Endometrial microvascular endothelial cells (primary cell): ENCODE measurements around the gene HBQ1. TPM values are rescaled to one million over a fixed set of nuclear protein-coding genes. Genes with fewer than 3 reads are reported as not detected.
"Not testable (repeated sequence)": the region's sequence is repeated elsewhere in the genome, so short reads cannot be mapped to it uniquely, and the experiment has no call there.

Experiments
- in situ Hi-C: cut with HindIII; loops from 2 replicates; pipeline ENCODE4 v1.10.0; 2017; ENCODE audit warnings: low sequenced_read_pairs, low pct_unique_long_range_greater_than_20kb; ENCODE audit errors: inconsistent ontology term
- total RNA-seq: library from RNA; depleted of rRNA; stranded (reverse); fragments of >200 nt; gene quantifications from one replicate; pipeline ENCODE4 v1.2.3, GENCODE V29; 2015; ENCODE audit errors: inconsistent ontology term

Gene HBQ1
- total RNA-seq, 1 donor from 2014 or later: not detected

DNA sequence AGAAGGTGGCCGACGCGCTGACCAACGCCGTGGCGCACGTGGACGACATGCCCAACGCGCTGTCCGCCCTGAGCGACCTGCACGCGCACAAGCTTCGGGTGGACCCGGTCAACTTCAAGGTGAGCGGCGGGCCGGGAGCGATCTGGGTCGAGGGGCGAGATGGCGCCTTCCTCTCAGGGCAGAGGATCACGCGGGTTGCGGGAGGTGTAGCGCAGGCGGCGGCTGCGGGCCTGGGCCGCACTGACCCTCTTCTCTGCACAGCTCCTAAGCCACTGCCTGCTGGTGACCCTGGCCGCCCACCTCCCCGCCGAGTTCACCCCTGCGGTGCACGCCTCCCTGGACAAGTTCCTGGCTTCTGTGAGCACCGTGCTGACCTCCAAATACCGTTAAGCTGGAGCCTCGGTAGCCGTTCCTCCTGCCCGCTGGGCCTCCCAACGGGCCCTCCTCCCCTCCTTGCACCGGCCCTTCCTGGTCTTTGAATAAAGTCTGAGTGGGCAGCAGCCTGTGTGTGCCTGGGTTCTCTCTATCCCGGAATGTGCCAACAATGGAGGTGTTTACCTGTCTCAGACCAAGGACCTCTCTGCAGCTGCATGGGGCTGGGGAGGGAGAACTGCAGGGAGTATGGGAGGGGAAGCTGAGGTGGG lies 6.9 kb upstream of the HBQ1 start:
- in situ Hi-C loops: not testable (repeated sequence)

DNA sequence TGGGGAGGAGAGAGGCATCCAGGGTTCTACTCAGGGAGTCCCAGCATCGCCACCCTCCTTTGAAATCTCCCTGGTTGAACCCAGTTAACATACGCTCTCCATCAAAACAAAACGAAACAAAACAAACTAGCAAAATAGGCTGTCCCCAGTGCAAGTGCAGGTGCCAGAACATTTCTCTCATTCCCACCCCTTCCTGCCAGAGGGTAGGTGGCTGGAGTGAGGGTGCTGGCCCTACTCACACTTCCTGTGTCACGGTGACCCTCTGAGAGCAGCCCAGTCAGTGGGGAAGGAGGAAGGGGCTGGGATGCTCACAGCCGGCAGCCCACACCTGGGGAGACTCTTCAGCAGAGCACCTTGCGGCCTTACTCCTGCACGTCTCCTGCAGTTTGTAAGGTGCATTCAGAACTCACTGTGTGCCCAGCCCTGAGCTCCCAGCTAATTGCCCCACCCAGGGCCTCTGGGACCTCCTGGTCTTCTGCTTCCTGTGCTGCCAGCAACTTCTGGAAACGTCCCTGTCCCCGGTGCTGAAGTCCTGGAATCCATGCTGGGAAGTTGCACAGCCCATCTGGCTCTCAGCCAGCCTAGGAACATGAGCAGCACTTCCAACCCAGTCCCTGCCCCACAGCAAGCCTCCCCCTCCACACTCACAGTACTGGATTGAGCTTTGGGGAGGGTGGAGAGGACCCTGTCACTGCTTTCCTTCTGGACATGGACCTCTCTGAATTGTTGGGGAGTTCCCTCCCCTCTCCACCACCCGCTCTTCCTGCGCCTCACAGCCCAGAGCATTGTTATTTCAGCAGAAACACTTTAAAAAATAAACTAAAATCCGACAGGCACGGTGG lies 6.1 kb upstream of the HBQ1 start:
- in situ Hi-C loops: not testable (repeated sequence)

GRCh38 chr16:175011-175949 lies 5.0 kb upstream of the HBQ1 start:
- in situ Hi-C loops: no loop called here

DNA sequence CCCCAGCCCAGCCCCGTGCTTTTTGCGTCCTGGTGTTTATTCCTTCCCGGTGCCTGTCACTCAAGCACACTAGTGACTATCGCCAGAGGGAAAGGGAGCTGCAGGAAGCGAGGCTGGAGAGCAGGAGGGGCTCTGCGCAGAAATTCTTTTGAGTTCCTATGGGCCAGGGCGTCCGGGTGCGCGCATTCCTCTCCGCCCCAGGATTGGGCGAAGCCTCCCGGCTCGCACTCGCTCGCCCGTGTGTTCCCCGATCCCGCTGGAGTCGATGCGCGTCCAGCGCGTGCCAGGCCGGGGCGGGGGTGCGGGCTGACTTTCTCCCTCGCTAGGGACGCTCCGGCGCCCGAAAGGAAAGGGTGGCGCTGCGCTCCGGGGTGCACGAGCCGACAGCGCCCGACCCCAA lies 4.3 kb upstream of the HBQ1 start:
- in situ Hi-C loops: not testable (repeated sequence)

DNA sequence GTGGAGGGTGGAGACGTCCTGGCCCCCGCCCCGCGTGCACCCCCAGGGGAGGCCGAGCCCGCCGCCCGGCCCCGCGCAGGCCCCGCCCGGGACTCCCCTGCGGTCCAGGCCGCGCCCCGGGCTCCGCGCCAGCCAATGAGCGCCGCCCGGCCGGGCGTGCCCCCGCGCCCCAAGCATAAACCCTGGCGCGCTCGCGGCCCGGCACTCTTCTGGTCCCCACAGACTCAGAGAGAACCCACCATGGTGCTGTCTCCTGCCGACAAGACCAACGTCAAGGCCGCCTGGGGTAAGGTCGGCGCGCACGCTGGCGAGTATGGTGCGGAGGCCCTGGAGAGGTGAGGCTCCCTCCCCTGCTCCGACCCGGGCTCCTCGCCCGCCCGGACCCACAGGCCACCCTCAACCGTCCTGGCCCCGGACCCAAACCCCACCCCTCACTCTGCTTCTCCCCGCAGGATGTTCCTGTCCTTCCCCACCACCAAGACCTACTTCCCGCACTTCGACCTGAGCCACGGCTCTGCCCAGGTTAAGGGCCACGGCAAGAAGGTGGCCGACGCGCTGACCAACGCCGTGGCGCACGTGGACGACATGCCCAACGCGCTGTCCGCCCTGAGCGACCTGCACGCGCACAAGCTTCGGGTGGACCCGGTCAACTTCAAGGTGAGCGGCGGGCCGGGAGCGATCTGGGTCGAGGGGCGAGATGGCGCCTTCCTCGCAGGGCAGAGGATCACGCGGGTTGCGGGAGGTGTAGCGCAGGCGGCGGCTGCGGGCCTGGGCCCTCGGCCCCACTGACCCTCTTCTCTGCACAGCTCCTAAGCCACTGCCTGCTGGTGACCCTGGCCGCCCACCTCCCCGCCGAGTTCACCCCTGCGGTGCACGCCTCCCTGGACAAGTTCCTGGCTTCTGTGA lies 3.5 kb upstream of the HBQ1 start, which contains the start of gene HBA1:
Gene HBA1, plus strand, starts transcription at position 204 of the 906 bp plus-strand sequence. Its CDS starts 37 bp downstream, at position 241.
- in situ Hi-C loops: not testable (repeated sequence)

DNA sequence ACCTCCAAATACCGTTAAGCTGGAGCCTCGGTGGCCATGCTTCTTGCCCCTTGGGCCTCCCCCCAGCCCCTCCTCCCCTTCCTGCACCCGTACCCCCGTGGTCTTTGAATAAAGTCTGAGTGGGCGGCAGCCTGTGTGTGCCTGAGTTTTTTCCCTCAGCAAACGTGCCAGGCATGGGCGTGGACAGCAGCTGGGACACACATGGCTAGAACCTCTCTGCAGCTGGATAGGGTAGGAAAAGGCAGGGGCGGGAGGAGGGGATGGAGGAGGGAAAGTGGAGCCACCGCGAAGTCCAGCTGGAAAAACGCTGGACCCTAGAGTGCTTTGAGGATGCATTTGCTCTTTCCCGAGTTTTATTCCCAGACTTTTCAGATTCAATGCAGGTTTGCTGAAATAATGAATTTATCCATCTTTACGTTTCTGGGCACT lies 2.9 kb upstream of the HBQ1 start:
- in situ Hi-C loops: no loop called here

GRCh38 chr16:177981-178667 lies 2.1 kb upstream of the HBQ1 start:
- in situ Hi-C loops: no loop called here

DNA sequence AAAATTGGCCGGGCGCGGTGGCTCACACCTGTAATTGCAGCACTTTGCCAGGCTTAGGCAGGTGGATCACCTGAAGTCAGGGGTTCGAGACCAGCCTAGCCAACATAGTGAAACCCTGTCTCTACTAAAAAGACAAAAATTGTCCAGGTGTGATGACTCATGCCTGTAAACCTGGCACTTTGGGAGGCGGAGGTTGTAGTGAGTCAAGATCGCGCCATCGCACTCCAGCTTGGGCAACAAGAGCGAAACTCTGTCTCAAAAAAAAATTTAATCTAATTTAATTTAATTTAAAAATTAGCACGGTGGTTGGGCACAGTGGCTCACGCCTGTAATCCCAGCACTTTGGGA lies 1.6 kb upstream of the HBQ1 start:
- in situ Hi-C loops: no loop called here

- in situ Hi-C loops: no loop called here
Observed at GRCh38 chr16:179211-180092, 807 bp upstream of the HBQ1 start.

DNA sequence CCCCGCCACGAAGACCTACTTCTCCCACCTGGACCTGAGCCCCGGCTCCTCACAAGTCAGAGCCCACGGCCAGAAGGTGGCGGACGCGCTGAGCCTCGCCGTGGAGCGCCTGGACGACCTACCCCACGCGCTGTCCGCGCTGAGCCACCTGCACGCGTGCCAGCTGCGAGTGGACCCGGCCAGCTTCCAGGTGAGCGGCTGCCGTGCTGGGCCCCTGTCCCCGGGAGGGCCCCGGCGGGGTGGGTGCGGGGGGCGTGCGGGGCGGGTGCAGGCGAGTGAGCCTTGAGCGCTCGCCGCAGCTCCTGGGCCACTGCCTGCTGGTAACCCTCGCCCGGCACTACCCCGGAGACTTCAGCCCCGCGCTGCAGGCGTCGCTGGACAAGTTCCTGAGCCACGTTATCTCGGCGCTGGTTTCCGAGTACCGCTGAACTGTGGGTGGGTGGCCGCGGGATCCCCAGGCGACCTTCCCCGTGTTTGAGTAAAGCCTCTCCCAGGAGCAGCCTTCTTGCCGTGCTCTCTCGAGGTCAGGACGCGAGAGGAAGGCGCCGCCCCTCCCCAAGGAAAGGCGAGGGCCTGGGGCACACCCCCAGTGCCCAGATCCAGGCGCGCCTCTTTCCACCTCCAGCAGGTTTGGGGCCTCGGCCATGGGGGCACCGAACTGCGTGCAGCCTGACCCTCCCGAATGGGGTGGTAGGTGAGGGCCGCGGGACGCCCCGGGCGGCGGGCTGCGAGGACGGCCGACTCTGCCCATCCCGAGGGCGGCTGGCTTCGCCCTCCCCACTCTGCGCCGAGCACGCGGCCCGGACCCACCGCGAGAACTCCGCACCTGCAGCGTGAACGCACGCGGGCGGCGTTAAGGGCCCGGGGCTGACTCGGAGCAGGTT lies 664 bp downstream of the HBQ1 start:
- in situ Hi-C loops: no loop called here

- in situ Hi-C loops: no loop called here
Observed at GRCh38 chr16:181565-182021, 1.3 kb downstream of the HBQ1 start.

GRCh38 chr16:183005-183404 lies 2.7 kb downstream of the HBQ1 start:
- in situ Hi-C loops: no loop called here

GRCh38 chr16:185213-185612 lies 5.0 kb downstream of the HBQ1 start:
- in situ Hi-C loops: no loop called here

- in situ Hi-C loops: no loop called here
Observed at GRCh38 chr16:185691-186090, 5.4 kb downstream of the HBQ1 start.

DNA sequence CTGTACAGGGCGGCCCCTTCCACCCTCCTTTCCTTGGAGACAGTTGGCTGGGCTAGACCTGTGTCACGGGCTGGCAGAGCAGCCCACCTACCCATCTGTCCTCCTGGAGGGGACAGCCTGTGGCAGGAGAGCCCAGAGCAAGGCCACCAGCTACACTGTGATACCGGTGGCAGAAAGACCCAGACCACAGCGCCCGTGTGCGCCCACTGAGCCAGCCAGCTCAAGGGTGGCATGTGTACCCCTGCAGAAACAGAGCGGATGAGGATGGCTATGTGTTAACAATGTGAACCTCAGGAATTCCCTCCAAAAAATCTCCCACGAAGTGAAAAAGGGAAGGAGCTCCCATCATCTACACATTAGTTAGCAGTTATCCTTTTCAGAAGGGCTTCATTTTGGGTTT lies 7.1 kb downstream of the HBQ1 start:
- in situ Hi-C loops: no loop called here

- in situ Hi-C loops: no loop called here
Observed at GRCh38 chr16:188674-189073, 8.4 kb downstream of the HBQ1 start.
